K562 (cell line): Measurements from ENCODE around the gene ISM1.

Source experiments
- FIP1L1 ChIP-seq: fragments of 200-400 bp; formaldehyde crosslinking; IDR thresholded peaks from 2 replicates; pipeline ENCODE4 v1.6.1; 2018; ENCODE audit warnings: mild to moderate bottlenecking, low read depth, low read length; ENCODE audit not compliant: poor library complexity, severe bottlenecking
- YY1 ChIP-seq, 3 experiments: IDR thresholded peaks; 2 replicates each; pipeline ENCODE4 v1.6.1; 2011; ENCODE audit warnings: low read length in 2 of 3, mild to moderate bottlenecking in 2 of 3, moderate library complexity in 2 of 3, borderline replicate concordance in 1 of 3, control low read depth in 1 of 3, low read depth in 1 of 3; ENCODE audit not compliant: insufficient read depth in 3 of 3, insufficient replicate concordance in 2 of 3, control insufficient read depth in 1 of 3, insufficient read length in 1 of 3; ENCODE audit errors: extremely low read depth in 1 of 3
- ZNF79 ChIP-seq: fragments of 250-450 bp; sonication (Bioruptor Pico); IDR thresholded peaks from 2 replicates; pipeline ENCODE4 v1.4.0; 2020; ENCODE audit warnings: low read depth, mild to moderate bottlenecking, moderate library complexity
- TF ChIP-seq, protein P1 (sequence below), 3 experiments: fragments of 200-800 bp in 1 of 3; fragments of 250-450 bp in 1 of 3; fragments of 450-650 bp in 1 of 3; sonication (Bioruptor Pico) in 1 of 3; sonication (Bioruptor generic) in 1 of 3; formaldehyde crosslinking in 1 of 3; IDR thresholded peaks; 2 replicates each; pipeline versions ENCODE4 v1.6.1 to v1.8.0; 2016 to 2022; ENCODE audit warnings: mild to moderate bottlenecking in 2 of 3, missing genetic modification characterization in 2 of 3, missing compliant biosample characterization in 1 of 3, moderate library complexity in 1 of 3
- TF ChIP-seq, protein P2 (sequence below), 3 experiments: IDR thresholded peaks in 2 of 3; conservative IDR thresholded peaks in 1 of 3; 2 replicates each; pipeline ENCODE4 v1.5.1; 2011 to 2012; ENCODE audit warnings: low read length in 3 of 3, mild to moderate bottlenecking in 3 of 3, control low read depth in 2 of 3, improper control_type of control experiment in 1 of 3, inconsistent platforms in 1 of 3, low read depth in 1 of 3, mixed read lengths in 1 of 3, moderate library complexity in 1 of 3; ENCODE audit not compliant: insufficient read depth in 2 of 3

- TF ChIP-seq, protein P1, sequence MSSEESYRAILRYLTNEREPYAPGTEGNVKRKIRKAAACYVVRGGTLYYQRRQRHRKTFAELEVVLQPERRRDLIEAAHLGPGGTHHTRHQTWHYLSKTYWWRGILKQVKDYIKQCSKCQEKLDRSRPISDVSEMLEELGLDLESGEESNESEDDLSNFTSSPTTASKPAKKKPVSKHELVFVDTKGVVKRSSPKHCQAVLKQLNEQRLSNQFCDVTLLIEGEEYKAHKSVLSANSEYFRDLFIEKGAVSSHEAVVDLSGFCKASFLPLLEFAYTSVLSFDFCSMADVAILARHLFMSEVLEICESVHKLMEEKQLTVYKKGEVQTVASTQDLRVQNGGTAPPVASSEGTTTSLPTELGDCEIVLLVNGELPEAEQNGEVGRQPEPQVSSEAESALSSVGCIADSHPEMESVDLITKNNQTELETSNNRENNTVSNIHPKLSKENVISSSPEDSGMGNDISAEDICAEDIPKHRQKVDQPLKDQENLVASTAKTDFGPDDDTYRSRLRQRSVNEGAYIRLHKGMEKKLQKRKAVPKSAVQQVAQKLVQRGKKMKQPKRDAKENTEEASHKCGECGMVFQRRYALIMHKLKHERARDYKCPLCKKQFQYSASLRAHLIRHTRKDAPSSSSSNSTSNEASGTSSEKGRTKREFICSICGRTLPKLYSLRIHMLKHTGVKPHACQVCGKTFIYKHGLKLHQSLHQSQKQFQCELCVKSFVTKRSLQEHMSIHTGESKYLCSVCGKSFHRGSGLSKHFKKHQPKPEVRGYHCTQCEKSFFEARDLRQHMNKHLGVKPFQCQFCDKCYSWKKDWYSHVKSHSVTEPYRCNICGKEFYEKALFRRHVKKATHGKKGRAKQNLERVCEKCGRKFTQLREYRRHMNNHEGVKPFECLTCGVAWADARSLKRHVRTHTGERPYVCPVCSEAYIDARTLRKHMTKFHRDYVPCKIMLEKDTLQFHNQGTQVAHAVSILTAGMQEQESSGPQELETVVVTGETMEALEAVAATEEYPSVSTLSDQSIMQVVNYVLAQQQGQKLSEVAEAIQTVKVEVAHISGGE (CRISPR knock-in tag; IDR thresholded peaks at IDR 0.05) = no peak
- TF ChIP-seq ZNF79 (CRISPR knock-in tag) = no peak
- TF ChIP-seq, protein P2, sequence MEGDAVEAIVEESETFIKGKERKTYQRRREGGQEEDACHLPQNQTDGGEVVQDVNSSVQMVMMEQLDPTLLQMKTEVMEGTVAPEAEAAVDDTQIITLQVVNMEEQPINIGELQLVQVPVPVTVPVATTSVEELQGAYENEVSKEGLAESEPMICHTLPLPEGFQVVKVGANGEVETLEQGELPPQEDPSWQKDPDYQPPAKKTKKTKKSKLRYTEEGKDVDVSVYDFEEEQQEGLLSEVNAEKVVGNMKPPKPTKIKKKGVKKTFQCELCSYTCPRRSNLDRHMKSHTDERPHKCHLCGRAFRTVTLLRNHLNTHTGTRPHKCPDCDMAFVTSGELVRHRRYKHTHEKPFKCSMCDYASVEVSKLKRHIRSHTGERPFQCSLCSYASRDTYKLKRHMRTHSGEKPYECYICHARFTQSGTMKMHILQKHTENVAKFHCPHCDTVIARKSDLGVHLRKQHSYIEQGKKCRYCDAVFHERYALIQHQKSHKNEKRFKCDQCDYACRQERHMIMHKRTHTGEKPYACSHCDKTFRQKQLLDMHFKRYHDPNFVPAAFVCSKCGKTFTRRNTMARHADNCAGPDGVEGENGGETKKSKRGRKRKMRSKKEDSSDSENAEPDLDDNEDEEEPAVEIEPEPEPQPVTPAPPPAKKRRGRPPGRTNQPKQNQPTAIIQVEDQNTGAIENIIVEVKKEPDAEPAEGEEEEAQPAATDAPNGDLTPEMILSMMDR (IDR thresholded peaks at IDR 0.05 in 2 of 3, conservative IDR thresholded peaks at IDR 0.05 in 1 of 3; ENCODE audit: insufficient read depth in 2 of 3, low read depth in 1 of 3, low read length in 3 of 3) = no peak
- TF ChIP-seq FIP1L1 = no peak
- no peak for TF ChIP-seq YY1 (IDR thresholded peaks at IDR 0.05; ENCODE audit: borderline replicate concordance in 1 of 3, control insufficient read depth in 1 of 3, extremely low read depth in 1 of 3, insufficient read depth in 3 of 3, insufficient read length in 1 of 3, insufficient replicate concordance in 2 of 3, low read depth in 1 of 3, low read length in 2 of 3)
Observed at GRCh38 chr20:13245250-13245723, 24.2 kb downstream of the ISM1 start.
